Gastrocnemius medialis (tissue), 4 donors: Measurements from ENCODE around the gene ACADVL.

ENCODE experiments used
- CTCF ChIP-seq, 5 experiments: fragments of 450-650 bp in 3 of 5; fragments of 200-600 bp in 2 of 5; sonication (generic) in 2 of 5; IDR thresholded peaks in 4 of 5; conservative IDR thresholded peaks in 1 of 5; 1 replicate in 4 of 5; 2 replicates in 1 of 5; pipeline ENCODE4 v1.5.1; 2016 to 2019; ENCODE audit warnings: antibody characterized with exemption in 5 of 5, mild to moderate bottlenecking in 3 of 5, moderate library complexity in 3 of 5
- POLR2A ChIP-seq, 2 donors: fragments of 450-650 bp; IDR thresholded peaks; one replicate each; pipeline ENCODE4 v1.6.1; 2017; ENCODE audit warnings: antibody characterized with exemption in 2 of 2, mild to moderate bottlenecking in 2 of 2, moderate library complexity in 2 of 2

DNA sequence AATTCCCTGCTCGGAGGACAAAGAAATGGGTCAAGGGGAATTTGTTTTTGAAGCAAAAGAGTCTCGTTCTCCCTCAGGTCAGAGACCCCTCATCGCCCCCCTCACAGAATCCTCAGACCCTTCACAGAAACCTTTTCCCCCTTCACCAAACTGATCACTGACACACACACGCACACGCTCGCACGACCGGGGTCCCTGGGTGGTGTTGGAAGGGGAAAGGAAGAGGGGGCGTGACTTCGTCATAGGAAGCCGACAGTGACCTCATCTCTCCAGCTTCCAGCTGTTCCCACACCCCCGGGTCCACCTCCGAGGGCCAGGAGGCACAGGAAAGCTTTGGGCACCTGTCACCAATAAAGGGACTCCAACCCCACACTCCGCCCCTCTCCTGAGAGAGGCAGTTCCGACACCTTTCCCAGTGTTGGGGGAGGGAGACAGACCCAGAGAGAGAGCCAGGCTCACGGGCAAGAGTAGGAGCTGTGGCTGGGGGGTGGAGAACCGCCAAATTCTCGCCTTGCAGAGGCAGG is 41.7 kb upstream of the ACADVL start:
- TF ChIP-seq POLR2A (IDR thresholded peaks at IDR 0.05) (no peak), CTCF (IDR thresholded peaks at IDR 0.05 in 4 of 5, conservative IDR thresholded peaks at IDR 0.05 in 1 of 5) (no peak)
